ES-I3 (cell line): ENCODE results near the gene GSTA5.
"Not testable (repeated sequence)": the region's sequence is repeated elsewhere in the genome, so short reads cannot be mapped to it uniquely, and the experiment has no call there.

Source experiments
- H3K36me3 ChIP-seq: 2 replicates; pipeline ENCODE4 v1.6.1; 2013; ENCODE audit warnings: mild to moderate bottlenecking, low read length, control low read depth, moderate library complexity; ENCODE audit not compliant: insufficient read depth
- H3K4me1 ChIP-seq: 2 replicates; pipeline ENCODE4 v1.6.1; 2013; ENCODE audit warnings: mild to moderate bottlenecking, control low read depth, low read length; ENCODE audit not compliant: insufficient read depth
- H3K9ac ChIP-seq: 2 replicates; pipeline ENCODE4 v1.6.1; 2013; ENCODE audit warnings: low read depth, mild to moderate bottlenecking, low read length, moderate library complexity
- H3K9me3 ChIP-seq: 2 replicates; pipeline ENCODE4 v1.6.1; 2013; ENCODE audit warnings: mild to moderate bottlenecking, low read length, moderate library complexity; ENCODE audit not compliant: control insufficient read depth, insufficient read depth

GSTA5 gene

GRCh38 chr6:52787917-52788316 lies 52.7 kb downstream of the GSTA5 start:
- Histone ChIP-seq H3K36me3 (no peaks in the 10 kb centered on the region), H3K4me1 (no peaks in the 10 kb centered on the region)

GRCh38 chr6:52786249-52786956 lies 54.2 kb downstream of the GSTA5 start:
- H3K4me1 ChIP-seq: no peaks in the 10 kb centered on the region

More at GRCh38 chr6:52787917-52788316, 52.7 kb downstream of the GSTA5 start:
- Histone ChIP-seq H3K9ac (no peak overlapping the region), H3K9me3 (no peaks in the 10 kb centered on the region)

DNA sequence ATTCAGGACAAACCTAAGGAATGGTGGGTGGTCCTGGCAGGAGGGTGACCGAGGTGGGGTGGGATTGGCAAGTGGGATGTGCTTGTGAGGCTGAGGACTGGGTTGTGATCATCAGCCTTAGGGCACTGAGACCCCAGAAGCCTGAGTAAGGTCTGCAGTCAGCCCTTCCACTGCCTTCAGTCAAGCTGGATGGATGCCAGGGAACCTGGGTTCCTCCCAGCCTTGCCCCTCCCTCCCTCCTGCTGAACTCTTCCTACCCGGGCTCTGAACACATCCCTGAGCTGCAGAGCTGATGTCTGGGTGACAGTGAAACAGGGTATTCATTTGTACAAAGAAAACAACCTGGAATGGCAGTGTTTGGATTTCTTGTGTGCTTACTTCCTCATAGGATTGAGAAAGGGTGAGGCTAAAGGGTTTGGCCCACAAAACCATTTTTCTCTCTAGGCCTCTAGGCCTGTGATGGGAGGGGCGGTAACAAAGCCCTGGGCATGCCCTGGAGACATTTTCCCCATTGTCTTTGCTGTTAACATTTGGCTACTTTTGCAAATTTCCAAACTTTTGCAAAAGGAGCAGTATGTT lies 57.8 kb downstream of the GSTA5 start:
- H3K9ac ChIP-seq, H3K36me3 ChIP-seq, H3K4me1 ChIP-seq, H3K9me3 ChIP-seq: not testable (repeated sequence)

More at GRCh38 chr6:52786249-52786956, 54.2 kb downstream of the GSTA5 start:
- Histone ChIP-seq H3K36me3 (no peaks in the 10 kb centered on the region), H3K9me3 (no peaks in the 10 kb centered on the region), H3K9ac (no peak overlapping the region)

GRCh38 chr6:52782209-52782608 lies 58.4 kb downstream of the GSTA5 start:
- not testable (repeated sequence) for H3K9me3 ChIP-seq, H3K36me3 ChIP-seq, H3K9ac ChIP-seq, H3K4me1 ChIP-seq
